Hindlimb muscle (tissue), 1 donor: ENCODE results near the gene ARMH3. TPM values are rescaled to one million over a fixed set of nuclear protein-coding genes. Genes with fewer than 3 reads are reported as not detected.

ENCODE experiments used
- polyA plus RNA-seq: library from polyadenylated mRNA; unstranded; fragments of 120-200 nt; gene quantifications from one replicate; pipeline ENCODE4 v1.2.1, GENCODE V29; 2013; ENCODE audit not compliant: insufficient read length

ARMH3 gene
- polyA plus RNA-seq, 1 donor = 15.2 TPM

Other genes starting within 250 kb of the ARMH3 start
- gene OGA, start 237.7 kb downstream of the ARMH3 start, polyA plus RNA-seq = 115 TPM
- gene KCNIP2, start 212.4 kb downstream of the ARMH3 start, polyA plus RNA-seq = 6.0 TPM
- 9.8 TPM for gene HPS6, start 9.2 kb upstream of the ARMH3 start, polyA plus RNA-seq
- 82.7 TPM for gene LDB1, start 64.2 kb upstream of the ARMH3 start, polyA plus RNA-seq
- gene PPRC1, start 76.9 kb upstream of the ARMH3 start, polyA plus RNA-seq = 30.7 TPM
- 66.7 TPM for gene NOLC1, start 96.2 kb upstream of the ARMH3 start, polyA plus RNA-seq
- 0.94 TPM for gene ELOVL3, start 170.1 kb upstream of the ARMH3 start, polyA plus RNA-seq
- 25.3 TPM for gene PITX3, start 185.3 kb upstream of the ARMH3 start, polyA plus RNA-seq
- 56.2 TPM for gene GBF1, start 189.4 kb upstream of the ARMH3 start, polyA plus RNA-seq